Measurements from ENCODE around the gene STAG3.
"Not testable (repeated sequence)": the region's sequence is repeated elsewhere in the genome, so short reads cannot be mapped to it uniquely, and the experiment has no call there.

Gene STAG3, protein sequence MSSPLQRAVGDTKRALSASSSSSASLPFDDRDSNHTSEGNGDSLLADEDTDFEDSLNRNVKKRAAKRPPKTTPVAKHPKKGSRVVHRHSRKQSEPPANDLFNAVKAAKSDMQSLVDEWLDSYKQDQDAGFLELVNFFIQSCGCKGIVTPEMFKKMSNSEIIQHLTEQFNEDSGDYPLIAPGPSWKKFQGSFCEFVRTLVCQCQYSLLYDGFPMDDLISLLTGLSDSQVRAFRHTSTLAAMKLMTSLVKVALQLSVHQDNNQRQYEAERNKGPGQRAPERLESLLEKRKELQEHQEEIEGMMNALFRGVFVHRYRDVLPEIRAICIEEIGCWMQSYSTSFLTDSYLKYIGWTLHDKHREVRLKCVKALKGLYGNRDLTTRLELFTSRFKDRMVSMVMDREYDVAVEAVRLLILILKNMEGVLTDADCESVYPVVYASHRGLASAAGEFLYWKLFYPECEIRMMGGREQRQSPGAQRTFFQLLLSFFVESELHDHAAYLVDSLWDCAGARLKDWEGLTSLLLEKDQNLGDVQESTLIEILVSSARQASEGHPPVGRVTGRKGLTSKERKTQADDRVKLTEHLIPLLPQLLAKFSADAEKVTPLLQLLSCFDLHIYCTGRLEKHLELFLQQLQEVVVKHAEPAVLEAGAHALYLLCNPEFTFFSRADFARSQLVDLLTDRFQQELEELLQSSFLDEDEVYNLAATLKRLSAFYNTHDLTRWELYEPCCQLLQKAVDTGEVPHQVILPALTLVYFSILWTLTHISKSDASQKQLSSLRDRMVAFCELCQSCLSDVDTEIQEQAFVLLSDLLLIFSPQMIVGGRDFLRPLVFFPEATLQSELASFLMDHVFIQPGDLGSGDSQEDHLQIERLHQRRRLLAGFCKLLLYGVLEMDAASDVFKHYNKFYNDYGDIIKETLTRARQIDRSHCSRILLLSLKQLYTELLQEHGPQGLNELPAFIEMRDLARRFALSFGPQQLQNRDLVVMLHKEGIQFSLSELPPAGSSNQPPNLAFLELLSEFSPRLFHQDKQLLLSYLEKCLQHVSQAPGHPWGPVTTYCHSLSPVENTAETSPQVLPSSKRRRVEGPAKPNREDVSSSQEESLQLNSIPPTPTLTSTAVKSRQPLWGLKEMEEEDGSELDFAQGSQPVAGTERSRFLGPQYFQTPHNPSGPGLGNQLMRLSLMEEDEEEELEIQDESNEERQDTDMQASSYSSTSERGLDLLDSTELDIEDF

GRCh38 chr7:100177045-100178001 is at the start of gene STAG3, which contains the start of gene GPC2:
TSS of gene STAG3 (plus strand) at chr7:100177918. CDS start at chr7:100180557, 2,639 bp downstream.
TSS of gene GPC2 (minus strand) at chr7:100177381. CDS start at chr7:100177199, 182 bp downstream.
- TF ChIP-seq, protein P1, sequence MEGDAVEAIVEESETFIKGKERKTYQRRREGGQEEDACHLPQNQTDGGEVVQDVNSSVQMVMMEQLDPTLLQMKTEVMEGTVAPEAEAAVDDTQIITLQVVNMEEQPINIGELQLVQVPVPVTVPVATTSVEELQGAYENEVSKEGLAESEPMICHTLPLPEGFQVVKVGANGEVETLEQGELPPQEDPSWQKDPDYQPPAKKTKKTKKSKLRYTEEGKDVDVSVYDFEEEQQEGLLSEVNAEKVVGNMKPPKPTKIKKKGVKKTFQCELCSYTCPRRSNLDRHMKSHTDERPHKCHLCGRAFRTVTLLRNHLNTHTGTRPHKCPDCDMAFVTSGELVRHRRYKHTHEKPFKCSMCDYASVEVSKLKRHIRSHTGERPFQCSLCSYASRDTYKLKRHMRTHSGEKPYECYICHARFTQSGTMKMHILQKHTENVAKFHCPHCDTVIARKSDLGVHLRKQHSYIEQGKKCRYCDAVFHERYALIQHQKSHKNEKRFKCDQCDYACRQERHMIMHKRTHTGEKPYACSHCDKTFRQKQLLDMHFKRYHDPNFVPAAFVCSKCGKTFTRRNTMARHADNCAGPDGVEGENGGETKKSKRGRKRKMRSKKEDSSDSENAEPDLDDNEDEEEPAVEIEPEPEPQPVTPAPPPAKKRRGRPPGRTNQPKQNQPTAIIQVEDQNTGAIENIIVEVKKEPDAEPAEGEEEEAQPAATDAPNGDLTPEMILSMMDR (IDR thresholded peaks at IDR 0.05; ENCODE audit: borderline replicate concordance, control extremely low read depth, extremely low read depth, insufficient read depth, missing control alignments) = no peak
- in situ Hi-C loops (cut with MboI; ENCODE audit: low sequenced_read_pairs, unreplicated experiment) = no loop called here
- DNase-seq (ENCODE audit: low spot score) = peak; percentile 98

DNA sequence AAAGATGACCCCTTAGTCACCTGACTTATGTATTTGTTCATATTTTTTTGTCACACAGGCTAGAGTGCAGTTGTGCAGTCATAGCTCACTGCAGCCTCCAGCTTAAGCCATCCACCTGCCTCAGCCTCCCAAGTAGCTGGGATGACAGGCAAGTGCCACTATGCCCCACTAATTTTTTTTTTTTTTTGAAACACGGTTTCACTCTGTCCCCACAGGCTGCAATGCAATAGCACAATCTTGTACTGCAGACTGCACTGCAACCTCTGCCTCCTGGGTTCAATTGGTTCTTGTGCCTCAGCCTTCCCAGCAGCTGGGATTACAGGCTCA is 49.1 kb upstream of the STAG3 start:
- TF ChIP-seq, protein P1 (IDR thresholded peaks at IDR 0.05; ENCODE audit: borderline replicate concordance, control extremely low read depth, extremely low read depth, insufficient read depth, missing control alignments) = no peak
- in situ Hi-C loops (cut with MboI; ENCODE audit: low sequenced_read_pairs, unreplicated experiment) = no loop called here
- no peak for DNase-seq (ENCODE audit: low spot score)

DNA sequence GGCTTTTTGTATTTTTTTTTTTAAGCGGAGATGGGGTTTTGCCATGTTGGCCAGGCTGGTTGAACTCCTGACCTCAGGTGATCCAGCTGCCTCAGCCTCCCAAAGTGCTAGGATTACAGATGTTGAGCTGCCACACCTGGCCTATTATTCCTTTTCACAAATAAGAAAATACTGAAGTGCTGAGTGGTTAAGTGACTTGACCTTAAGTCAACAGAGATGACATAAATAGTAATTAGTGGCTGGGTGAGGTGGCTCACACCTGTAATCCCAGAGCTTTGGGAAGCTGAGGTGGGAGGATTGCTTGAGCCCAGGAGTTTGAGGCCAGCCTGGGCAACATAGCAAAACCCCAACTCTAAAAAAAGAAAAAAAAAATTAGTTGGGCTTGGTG is 47.5 kb upstream of the STAG3 start:
- in situ Hi-C loops (cut with MboI; ENCODE audit: low sequenced_read_pairs, unreplicated experiment) = loop anchor here (10.0 kb wide), 1 partner anchor 275 kb away; no protein-coding TSS in a partner anchor

GRCh38 chr7:100130608-100131453 is 46.9 kb upstream of the STAG3 start:
- DNase-seq (ENCODE audit: low spot score) = peak; percentile 84
- TF ChIP-seq, protein P1 (IDR thresholded peaks at IDR 0.05; ENCODE audit: borderline replicate concordance, control extremely low read depth, extremely low read depth, insufficient read depth, missing control alignments) = peak; percentile 98
- in situ Hi-C loops (cut with MboI; ENCODE audit: low sequenced_read_pairs, unreplicated experiment) = loop anchor here (10.0 kb wide), 1 partner anchor 274 kb away; no protein-coding TSS in a partner anchor

More for the DNA sequence above, 47.5 kb upstream of the STAG3 start:
- DNase-seq (ENCODE audit: low spot score) = not testable (repeated sequence)

- DNase-seq (ENCODE audit: low spot score) = no peak
- in situ Hi-C loops (cut with MboI; ENCODE audit: low sequenced_read_pairs, unreplicated experiment) = loop anchor here (10.0 kb wide), 1 partner anchor 273 kb away; no protein-coding TSS in a partner anchor
- TF ChIP-seq, protein P1 (IDR thresholded peaks at IDR 0.05; ENCODE audit: borderline replicate concordance, control extremely low read depth, extremely low read depth, insufficient read depth, missing control alignments) = no peak
These were observed 45.6 kb upstream of the STAG3 start for GRCh38 chr7:100132126-100132525.
